Measurements from ENCODE around the gene RREB1. TPM values are rescaled to one million over a fixed set of nuclear protein-coding genes. Genes with fewer than 3 reads are reported as not detected.

Gene RREB1
- total RNA-seq, 1 experiment from 2014 or later = 61.6 TPM

DNA sequence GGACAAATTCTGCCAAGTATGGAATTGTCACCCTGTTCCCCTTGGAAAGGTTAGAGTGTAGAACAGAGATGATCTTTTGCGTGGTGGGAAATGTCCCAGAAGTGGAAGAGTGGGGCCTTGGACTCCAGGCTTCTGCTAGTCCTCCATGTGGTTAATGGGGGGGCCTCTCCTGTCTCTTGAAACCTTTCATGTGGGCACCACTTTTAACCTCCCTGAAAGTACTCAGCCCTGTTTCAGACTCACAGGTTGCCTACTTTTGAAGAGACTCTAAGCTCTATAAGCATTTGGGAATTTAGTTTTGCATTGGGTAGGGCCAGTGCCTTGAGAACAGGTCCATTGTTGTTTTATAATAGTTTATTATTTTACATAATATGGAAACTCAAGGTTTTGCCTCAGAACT, 17.5 kb downstream of the RREB1 start:
- no peak for DNase-seq (ENCODE audit: low spot score)
- TF ChIP-seq, protein P1, sequence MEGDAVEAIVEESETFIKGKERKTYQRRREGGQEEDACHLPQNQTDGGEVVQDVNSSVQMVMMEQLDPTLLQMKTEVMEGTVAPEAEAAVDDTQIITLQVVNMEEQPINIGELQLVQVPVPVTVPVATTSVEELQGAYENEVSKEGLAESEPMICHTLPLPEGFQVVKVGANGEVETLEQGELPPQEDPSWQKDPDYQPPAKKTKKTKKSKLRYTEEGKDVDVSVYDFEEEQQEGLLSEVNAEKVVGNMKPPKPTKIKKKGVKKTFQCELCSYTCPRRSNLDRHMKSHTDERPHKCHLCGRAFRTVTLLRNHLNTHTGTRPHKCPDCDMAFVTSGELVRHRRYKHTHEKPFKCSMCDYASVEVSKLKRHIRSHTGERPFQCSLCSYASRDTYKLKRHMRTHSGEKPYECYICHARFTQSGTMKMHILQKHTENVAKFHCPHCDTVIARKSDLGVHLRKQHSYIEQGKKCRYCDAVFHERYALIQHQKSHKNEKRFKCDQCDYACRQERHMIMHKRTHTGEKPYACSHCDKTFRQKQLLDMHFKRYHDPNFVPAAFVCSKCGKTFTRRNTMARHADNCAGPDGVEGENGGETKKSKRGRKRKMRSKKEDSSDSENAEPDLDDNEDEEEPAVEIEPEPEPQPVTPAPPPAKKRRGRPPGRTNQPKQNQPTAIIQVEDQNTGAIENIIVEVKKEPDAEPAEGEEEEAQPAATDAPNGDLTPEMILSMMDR (conservative IDR thresholded peaks at IDR 0.05; ENCODE audit: low read depth, low read length) = no peak
- no peak for TF ChIP-seq EZH2 (IDR thresholded peaks at IDR 0.05; ENCODE audit: borderline replicate concordance, low read depth, low read length, poor library complexity, severe bottlenecking)
- intact Hi-C loops (cut with micrococcal nuclease; ENCODE audit: unreplicated experiment) = no loop called here
- peaks cover 9% of the 10 kb centered on the region for H3K36me3 ChIP-seq (ENCODE audit: insufficient read depth, low read length, poor library complexity, severe bottlenecking)
- CTCF ChIA-PET = no interaction called here
- H3K4me3 ChIP-seq (ENCODE audit: low read depth, low read length, poor library complexity, severe bottlenecking) = no peak overlapping the region
- H3K27ac ChIP-seq (ENCODE audit: low read depth, low read length, poor library complexity, severe bottlenecking) = no peak overlapping the region
- peaks cover 7% of the 10 kb centered on the region for H3K4me1 ChIP-seq (ENCODE audit: insufficient read depth, low read length, poor library complexity, severe bottlenecking)
- POLR2A ChIA-PET (ENCODE audit: low non-redundant PET) = no interaction called here
- H3K9me3 ChIP-seq (ENCODE audit: low read depth, low read length, poor library complexity, severe bottlenecking) = no peaks in the 10 kb centered on the region
- no peaks in the 10 kb centered on the region for H3K27me3 ChIP-seq (replicated peaks; ENCODE audit: insufficient read depth, low read depth, low read length, poor library complexity)
- BruUV-seq (replicated peaks) = no TSS peak

DNA sequence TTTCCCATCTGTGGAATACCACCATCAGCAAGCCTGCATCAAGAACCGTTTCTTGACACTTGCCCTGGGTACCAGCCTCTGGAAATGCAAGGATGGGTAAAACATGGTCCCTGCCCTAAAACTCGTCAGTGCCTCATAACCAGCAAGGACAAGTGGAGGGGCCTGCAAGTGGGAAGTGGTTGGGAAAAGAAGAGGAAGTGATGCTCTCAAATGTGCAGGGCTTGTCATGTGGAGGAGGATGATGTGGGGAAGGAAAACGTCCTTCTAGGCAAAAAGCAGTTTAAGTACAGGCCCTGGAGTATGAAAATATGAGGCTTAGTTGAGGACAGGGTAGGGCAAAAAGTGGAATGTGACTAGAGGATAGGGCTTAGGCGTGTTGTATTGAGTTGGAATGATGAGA, 19.0 kb downstream of the RREB1 start:
- H3K27me3 ChIP-seq (replicated peaks; ENCODE audit: insufficient read depth, low read depth, low read length, poor library complexity) = no peaks in the 10 kb centered on the region
- no peak overlapping the region for H3K27ac ChIP-seq (ENCODE audit: low read depth, low read length, poor library complexity, severe bottlenecking)
- ChIA-PET POLR2A (ENCODE audit: low non-redundant PET) (no interaction called here), CTCF (no interaction called here)
- H3K4me3 ChIP-seq (ENCODE audit: low read depth, low read length, poor library complexity, severe bottlenecking) = no peak overlapping the region
- TF ChIP-seq, protein P1 (conservative IDR thresholded peaks at IDR 0.05; ENCODE audit: low read depth, low read length) = no peak
- TF ChIP-seq EZH2 (IDR thresholded peaks at IDR 0.05; ENCODE audit: borderline replicate concordance, low read depth, low read length, poor library complexity, severe bottlenecking) = no peak
- DNase-seq (ENCODE audit: low spot score) = no peak
- H3K36me3 ChIP-seq (ENCODE audit: insufficient read depth, low read length, poor library complexity, severe bottlenecking) = peaks cover 9% of the 10 kb centered on the region
- H3K9me3 ChIP-seq (ENCODE audit: low read depth, low read length, poor library complexity, severe bottlenecking) = no peaks in the 10 kb centered on the region
- BruUV-seq (replicated peaks) = no TSS peak
- intact Hi-C loops (cut with micrococcal nuclease; ENCODE audit: unreplicated experiment) = no loop called here
- H3K4me1 ChIP-seq (ENCODE audit: insufficient read depth, low read length, poor library complexity, severe bottlenecking) = peaks cover 7% of the 10 kb centered on the region

DNA sequence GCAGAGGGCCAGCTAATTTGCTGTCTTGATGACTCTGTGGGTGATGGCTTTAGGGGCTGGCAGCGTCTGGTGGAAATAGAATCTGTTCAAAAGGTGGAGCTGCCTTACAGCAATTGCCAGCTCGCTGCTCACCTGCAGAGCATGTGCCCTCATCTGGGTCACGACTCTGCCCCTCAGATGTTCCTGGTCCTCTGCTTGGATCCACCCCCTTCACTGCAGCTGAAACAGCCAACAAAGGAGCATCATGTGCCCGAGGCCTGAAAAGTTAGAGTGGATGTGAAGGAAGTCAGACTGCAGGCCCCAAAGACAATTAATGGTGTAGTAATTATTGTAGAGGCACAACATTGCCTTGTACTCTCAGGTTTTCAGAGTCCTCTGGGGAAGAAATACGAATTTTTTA, 19.9 kb downstream of the RREB1 start:
- BruUV-seq (replicated peaks) = no TSS peak
- no peaks in the 10 kb centered on the region for H3K27me3 ChIP-seq (replicated peaks; ENCODE audit: insufficient read depth, low read depth, low read length, poor library complexity)
- intact Hi-C loops (cut with micrococcal nuclease; ENCODE audit: unreplicated experiment) = no loop called here
- POLR2A ChIA-PET (ENCODE audit: low non-redundant PET) = no interaction called here
- peaks cover 1% of the 10 kb centered on the region for H3K36me3 ChIP-seq (ENCODE audit: insufficient read depth, low read length, poor library complexity, severe bottlenecking)
- peaks cover 7% of the 10 kb centered on the region for H3K4me1 ChIP-seq (ENCODE audit: insufficient read depth, low read length, poor library complexity, severe bottlenecking)
- CTCF ChIA-PET = no interaction called here
- no peak overlapping the region for H3K27ac ChIP-seq (ENCODE audit: low read depth, low read length, poor library complexity, severe bottlenecking)
- no peak for DNase-seq (ENCODE audit: low spot score)
- TF ChIP-seq EZH2 (IDR thresholded peaks at IDR 0.05; ENCODE audit: borderline replicate concordance, low read depth, low read length, poor library complexity, severe bottlenecking) = no peak
- TF ChIP-seq, protein P1 (conservative IDR thresholded peaks at IDR 0.05; ENCODE audit: low read depth, low read length) = no peak
- no peak overlapping the region for H3K4me3 ChIP-seq (ENCODE audit: low read depth, low read length, poor library complexity, severe bottlenecking)
- no peaks in the 10 kb centered on the region for H3K9me3 ChIP-seq (ENCODE audit: low read depth, low read length, poor library complexity, severe bottlenecking)
